HUDEP-2 (cell line): Measurements from ENCODE around the gene MAP3K15.

Source experiments
- DNase-seq, 76 experiments: peaks; one replicate each; lab custom pipeline; 2025; ENCODE audit not compliant: unreplicated experiment in 76 of 76; lab: John Stamatoyannopoulos, UW

MAP3K15 gene, protein sequence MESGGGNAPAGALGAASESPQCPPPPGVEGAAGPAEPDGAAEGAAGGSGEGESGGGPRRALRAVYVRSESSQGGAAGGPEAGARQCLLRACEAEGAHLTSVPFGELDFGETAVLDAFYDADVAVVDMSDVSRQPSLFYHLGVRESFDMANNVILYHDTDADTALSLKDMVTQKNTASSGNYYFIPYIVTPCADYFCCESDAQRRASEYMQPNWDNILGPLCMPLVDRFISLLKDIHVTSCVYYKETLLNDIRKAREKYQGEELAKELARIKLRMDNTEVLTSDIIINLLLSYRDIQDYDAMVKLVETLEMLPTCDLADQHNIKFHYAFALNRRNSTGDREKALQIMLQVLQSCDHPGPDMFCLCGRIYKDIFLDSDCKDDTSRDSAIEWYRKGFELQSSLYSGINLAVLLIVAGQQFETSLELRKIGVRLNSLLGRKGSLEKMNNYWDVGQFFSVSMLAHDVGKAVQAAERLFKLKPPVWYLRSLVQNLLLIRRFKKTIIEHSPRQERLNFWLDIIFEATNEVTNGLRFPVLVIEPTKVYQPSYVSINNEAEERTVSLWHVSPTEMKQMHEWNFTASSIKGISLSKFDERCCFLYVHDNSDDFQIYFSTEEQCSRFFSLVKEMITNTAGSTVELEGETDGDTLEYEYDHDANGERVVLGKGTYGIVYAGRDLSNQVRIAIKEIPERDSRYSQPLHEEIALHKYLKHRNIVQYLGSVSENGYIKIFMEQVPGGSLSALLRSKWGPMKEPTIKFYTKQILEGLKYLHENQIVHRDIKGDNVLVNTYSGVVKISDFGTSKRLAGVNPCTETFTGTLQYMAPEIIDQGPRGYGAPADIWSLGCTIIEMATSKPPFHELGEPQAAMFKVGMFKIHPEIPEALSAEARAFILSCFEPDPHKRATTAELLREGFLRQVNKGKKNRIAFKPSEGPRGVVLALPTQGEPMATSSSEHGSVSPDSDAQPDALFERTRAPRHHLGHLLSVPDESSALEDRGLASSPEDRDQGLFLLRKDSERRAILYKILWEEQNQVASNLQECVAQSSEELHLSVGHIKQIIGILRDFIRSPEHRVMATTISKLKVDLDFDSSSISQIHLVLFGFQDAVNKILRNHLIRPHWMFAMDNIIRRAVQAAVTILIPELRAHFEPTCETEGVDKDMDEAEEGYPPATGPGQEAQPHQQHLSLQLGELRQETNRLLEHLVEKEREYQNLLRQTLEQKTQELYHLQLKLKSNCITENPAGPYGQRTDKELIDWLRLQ (N-terminal part only)

DNA sequence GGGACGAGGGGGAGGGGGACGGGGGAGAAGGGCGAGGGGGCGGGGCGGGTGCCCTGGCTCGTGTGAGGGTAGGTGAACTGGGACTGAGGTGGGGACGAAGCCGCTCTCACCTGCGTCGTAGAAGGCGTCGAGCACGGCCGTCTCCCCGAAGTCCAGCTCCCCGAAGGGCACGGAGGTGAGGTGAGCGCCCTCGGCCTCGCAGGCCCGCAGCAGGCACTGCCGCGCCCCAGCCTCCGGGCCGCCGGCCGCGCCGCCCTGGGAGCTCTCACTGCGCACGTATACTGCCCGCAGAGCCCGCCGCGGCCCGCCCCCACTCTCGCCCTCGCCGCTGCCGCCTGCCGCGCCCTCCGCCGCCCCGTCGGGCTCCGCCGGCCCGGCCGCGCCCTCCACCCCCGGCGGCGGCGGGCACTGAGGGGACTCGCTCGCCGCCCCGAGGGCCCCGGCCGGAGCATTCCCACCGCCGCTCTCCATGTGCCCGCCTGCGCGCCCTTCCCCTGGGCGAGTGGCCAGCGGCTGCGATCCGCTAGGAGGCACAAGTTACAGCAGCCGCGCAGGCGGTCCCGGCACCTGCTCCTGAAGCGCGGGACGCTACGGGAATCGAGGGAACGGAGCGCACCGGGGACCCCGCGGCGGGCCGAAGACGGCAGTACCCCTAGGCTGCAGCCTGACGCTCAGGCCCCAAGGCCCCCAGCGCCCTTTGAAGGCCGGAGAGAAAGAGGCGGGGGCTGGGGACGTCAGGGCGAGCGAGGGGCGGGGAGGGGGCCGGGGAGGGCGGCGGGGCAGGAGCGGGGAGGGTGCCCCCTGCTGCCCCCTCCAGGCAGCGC is at the start of gene MAP3K15:
TSS of gene MAP3K15 (minus strand) at position 718 of the 824 bp plus-strand sequence. CDS start at position 471, 247 bp downstream.
- DNase-seq: peak in 16 of 76 experiments; percentile 0 to 28 (median 2)

GRCh38 chrX:19564606-19565005 is 49.3 kb upstream of the MAP3K15 start:
- no peak for DNase-seq

DNA sequence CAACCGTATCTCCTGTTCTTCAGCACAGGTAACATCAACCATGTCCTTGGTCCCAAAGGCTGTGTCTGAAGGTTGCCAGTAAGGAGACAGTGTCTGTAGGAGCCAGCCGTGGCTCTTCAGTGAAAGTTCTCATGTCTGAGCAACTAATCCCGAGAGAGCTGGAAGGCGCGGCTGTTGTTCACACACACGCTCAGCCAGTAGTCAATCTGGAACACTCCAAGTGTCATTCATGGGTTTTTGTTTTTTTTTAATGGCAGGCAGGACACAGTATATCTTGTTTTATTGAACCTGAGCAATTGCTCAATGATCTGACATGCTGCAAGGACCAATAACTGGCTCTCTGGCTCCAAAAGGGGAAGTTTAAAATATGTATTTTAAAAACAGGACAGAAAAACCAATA is 48.4 kb upstream of the MAP3K15 start:
- no peak for DNase-seq

DNA sequence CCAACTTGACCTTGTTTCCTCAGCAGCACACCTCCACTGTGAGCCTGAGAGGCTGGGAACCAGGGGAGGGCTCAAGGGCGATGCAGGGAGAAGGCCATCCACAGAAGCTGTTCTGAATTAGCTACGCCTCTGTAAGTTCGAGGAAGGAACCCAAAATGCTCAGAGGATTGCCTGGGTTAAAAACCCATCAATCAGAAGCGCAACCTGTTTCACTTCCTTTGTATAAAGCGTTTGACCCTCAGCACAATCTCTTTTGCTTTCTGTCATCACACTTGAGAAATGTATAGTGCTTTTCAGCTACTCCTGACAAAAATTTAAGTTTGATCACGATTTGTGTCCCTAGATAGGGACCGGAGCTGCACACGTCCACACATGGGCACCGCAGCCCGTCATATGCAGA is 48.0 kb upstream of the MAP3K15 start:
- no peak for DNase-seq

GRCh38 chrX:19560611-19561010 is 45.3 kb upstream of the MAP3K15 start:
- DNase-seq: no peak

DNA sequence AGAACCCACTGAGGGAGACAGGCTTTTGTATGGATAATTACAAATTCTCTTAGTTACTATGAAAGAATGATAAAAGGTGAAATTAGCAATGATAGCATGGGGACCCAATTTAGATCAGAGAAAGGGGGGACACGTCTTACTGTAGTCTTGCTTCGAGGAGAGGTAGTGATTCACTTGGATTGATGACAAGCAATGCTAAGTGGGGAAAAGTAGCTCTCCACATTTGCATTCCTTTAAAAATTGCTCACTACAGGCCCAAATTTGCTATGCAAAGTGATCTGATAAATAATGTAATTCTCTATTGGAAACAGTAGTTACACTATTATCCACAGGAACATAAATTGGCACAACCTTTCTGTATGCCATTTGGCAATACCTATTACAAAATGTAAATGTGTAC is 42.5 kb upstream of the MAP3K15 start:
- DNase-seq: no peak

DNA sequence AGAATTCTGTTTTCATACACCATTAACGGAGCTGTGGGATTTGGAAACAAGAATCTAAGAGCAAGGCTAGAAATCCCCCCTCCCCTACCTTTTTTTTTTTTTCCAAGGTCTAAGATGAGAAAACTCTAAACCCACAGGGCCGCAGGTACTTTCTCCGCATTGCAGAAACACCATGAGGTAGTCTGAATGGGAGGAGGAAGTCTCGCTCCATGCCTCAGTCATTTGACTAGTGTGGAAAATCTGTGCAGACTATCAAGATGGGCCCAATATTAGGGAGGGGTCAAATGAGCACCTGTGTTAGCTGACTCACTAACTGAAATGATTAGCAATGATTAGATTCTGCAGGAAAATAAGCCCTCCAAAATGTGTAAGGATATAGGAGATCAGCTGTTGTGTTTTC is 40.9 kb upstream of the MAP3K15 start:
- no peak for DNase-seq

DNA sequence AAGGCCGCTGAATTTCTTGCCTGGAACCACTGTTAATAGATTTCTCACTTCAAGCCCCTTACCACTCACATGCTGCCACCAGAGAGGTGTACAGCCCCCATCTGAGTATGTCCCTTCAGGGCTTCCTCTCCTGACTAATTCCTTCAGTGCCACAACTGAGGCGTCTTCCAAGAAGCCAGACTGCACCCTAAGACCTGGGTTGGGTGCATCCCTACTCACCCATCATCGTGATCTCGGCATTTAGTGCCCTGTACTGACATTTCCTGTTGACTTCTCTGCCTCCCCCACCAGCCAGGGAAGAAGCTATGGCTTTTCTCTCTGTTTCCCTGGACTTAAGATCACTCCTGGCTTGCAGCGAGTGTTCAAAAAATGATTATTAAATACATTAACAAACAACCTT is 40.4 kb upstream of the MAP3K15 start:
- DNase-seq: no peak

- DNase-seq: no peak
These were observed 39.9 kb upstream of the MAP3K15 start for GRCh38 chrX:19555236-19555635.

- DNase-seq: no peak
These were observed 39.5 kb upstream of the MAP3K15 start for GRCh38 chrX:19554786-19555185.

GRCh38 chrX:19552793-19553192 is 37.5 kb upstream of the MAP3K15 start:
- DNase-seq: no peak

GRCh38 chrX:19549838-19550237 is 34.5 kb upstream of the MAP3K15 start:
- DNase-seq: no peak

DNA sequence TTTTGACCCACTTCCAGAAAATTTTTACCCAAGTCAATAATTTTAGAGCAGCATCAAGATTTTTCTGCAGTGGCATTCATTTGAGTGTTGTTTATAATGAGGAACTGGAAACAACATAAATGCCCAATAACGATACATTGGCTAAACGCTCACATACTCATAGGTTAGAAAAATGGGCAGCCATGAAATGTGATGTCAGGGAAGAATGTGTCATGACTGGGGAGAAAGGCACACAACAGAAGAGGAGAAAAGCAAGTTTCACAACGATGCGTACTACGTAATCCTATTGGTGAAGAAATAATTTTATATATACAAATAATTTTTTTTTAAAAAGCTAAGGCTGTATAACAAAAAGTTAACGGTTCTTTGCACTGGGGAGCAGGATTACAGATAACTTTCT is 33.6 kb upstream of the MAP3K15 start:
- no peak for DNase-seq

GRCh38 chrX:19548279-19548678 is 33.0 kb upstream of the MAP3K15 start:
- no peak for DNase-seq

DNA sequence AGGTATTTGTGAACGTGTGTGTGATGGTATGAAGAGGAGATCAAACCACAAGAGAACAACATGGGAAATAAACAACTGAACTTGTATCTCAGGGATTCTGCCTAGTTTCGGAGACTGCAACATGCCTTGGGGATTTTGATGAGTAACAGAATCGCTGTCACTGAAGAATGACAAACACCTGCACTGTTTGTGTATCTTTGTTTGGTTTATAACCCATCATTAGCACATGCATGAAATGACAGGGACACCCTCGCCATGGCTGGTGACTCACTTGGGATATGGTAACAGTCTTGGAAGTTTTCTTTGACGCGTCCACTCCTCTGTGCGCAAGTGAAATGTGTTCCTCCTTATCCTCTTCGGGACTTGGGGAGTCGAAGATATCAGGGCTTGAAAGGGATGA is 30.3 kb upstream of the MAP3K15 start:
- no peak for DNase-seq

DNA sequence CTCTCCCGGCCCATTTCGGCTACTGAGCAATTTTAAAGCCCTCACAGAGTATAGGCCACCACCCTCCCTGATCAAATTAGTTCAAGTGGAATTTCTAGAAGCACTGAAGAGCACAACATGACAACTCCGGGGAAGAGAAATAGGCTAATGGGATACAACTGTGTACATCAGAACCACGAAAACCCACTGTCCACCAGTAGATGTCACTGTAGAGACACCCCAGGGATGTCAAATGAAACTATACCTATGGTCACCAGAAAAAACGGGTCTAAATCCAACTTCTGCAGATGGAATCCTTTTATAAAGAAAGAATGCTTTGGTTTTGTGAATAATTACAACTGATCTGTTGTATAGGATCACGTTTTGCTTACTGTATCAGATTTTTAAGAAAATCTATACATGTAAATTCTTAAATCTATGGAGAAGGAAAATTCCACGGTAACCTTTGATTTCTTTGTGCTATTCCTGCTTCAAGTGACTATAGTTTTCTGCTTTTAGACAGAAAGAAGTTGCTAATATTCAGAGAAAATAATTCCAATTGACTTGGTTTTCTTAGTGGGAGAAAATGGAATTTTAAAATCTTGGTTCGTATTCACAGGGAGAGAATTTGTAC is 29.5 kb upstream of the MAP3K15 start:
- peak in 29 of 76 experiments; percentile 0 to 49 (median 4) for DNase-seq

DNA sequence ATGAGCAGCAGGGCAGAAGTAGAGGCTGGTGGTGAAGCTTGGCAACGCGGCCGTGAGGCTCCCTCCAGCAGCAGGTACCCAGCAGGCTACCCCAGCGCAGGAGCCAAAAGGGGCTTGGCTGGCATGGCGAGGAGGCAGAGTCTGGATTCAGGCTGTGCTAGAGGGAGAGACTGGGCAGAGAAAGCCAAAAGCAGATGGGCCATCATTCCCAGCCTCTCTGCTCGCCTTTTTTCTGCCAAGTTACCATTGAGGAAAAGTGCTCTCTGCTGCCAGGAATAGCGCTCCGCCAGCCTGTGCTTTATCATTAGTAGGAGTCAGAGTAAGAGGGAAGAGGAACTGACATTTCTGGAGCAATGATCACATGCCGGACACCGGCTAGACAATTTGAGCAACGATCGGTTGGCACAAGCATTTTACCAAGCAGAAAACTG is 28.7 kb upstream of the MAP3K15 start:
- DNase-seq: no peak

DNA sequence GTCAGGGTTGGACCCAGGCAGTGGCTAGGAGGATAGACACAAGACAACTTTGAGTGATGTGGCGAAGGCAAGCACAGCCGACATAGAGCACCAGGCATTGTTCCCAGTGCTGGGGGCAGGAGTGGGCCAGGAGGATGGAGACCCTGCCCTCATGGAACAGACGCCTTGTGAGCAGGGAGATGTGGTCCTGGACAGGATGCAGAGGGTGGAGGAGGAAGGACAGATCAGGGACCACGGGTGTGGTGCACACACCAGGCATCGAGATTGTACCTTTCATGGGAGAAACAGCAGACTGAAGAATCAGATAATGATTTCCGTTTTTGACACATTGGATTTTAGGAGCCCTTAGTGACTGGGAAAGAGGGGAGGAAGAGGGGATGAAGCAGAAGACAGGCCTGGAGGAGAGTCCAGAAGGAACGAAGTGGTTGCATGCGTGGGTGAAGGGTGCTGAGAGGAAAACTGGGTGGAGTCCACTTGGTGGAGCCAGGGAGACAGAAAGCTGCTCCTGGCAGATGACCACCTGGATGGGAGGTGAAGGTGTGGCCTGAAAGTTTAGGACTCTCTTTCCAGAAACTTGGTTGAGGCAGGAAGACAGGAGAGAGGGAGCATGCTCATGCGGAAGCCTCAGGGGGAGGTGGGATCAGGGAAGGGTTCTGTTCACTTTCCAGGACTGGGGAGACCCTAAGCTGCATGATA is 27.9 kb upstream of the MAP3K15 start:
- no peak for DNase-seq

GRCh38 chrX:19541931-19542330 is 26.6 kb upstream of the MAP3K15 start:
- DNase-seq: no peak
